IMR-90 (cell line): ENCODE data around the gene ZMAT5. TPM values are rescaled to one million over a fixed set of nuclear protein-coding genes. Genes with fewer than 3 reads are reported as not detected.

Source experiments
- ATAC-seq: fragments of 200-7000 bp; cut with Tn5 transposase; 2 replicates; pipeline ENCODE4 v1.9.1; 2020; ENCODE audit warnings: low read depth, mild to moderate bottlenecking, moderate library complexity
- BruUV-seq: library from RNA; stranded (reverse); fragments of 400-500 nt; replicated peaks from 2 replicates; lab custom pipeline; 2021; lab: Mats Ljungman, UMichigan
- CTCF ChIA-PET: fragments of 300-600 bp; formaldehyde crosslinking; extraction: SDS; loops from one replicate; lab custom pipeline; 2021; ENCODE audit warnings: antibody characterized with exemption; lab: Yijun Ruan, JAX
- POLR2A ChIA-PET: fragments of 300-600 bp; sonication (Branson Sonifier 250); formaldehyde crosslinking; loops from one replicate; lab custom pipeline; 2022; ENCODE audit warnings: antibody characterized with exemption; ENCODE audit not compliant: unreplicated experiment; lab: Charles Lee
- DNase-seq: peaks from one replicate; pipeline ENCODE4 v3.0.0; 2013
- H2AFZ ChIP-seq: replicated peaks from 2 replicates; pipeline ENCODE3; 2013; ENCODE audit warnings: low read length, mild to moderate bottlenecking; ENCODE audit not compliant: poor library complexity
- H2AK5ac ChIP-seq: 2 replicates; pipeline ENCODE4 v1.6.1; 2013; ENCODE audit warnings: low read depth, low read length, inconsistent platforms
- H2AK9ac ChIP-seq: replicated peaks from 2 replicates; pipeline ENCODE3; 2013; ENCODE audit warnings: mild to moderate bottlenecking, low read depth, low read length, moderate library complexity; ENCODE audit not compliant: poor library complexity
- H2BK120ac ChIP-seq: 2 replicates; pipeline ENCODE4 v1.6.1; 2013; ENCODE audit warnings: low read depth, low read length, inconsistent platforms
- H2BK15ac ChIP-seq: 3 replicates; pipeline ENCODE4 v1.6.1; 2013; ENCODE audit warnings: low read depth, low read length, inconsistent platforms
- H2BK20ac ChIP-seq: 2 replicates; pipeline ENCODE4 v1.6.1; 2013; ENCODE audit warnings: low read depth, mild to moderate bottlenecking, inconsistent platforms, low read length, moderate library complexity
- H2BK5ac ChIP-seq: 2 replicates; pipeline ENCODE4 v1.6.1; 2013; ENCODE audit warnings: mild to moderate bottlenecking, low read depth, low read length, inconsistent platforms; ENCODE audit not compliant: poor library complexity, severe bottlenecking
- H3K14ac ChIP-seq: replicated peaks from 2 replicates; pipeline ENCODE4 v1.6.1; 2013; ENCODE audit warnings: low read depth, low read length, inconsistent platforms
- H3K18ac ChIP-seq: 2 replicates; pipeline ENCODE4 v1.6.1; 2013; ENCODE audit warnings: low read depth, low read length, control low read depth
- H3K23ac ChIP-seq: 2 replicates; pipeline ENCODE4 v1.6.1; 2013; ENCODE audit warnings: low read depth, low read length, inconsistent platforms
- H3K27ac ChIP-seq: 2 replicates; pipeline ENCODE4 v1.5.1; 2013; ENCODE audit warnings: mild to moderate bottlenecking, control low read depth, low read length; ENCODE audit not compliant: insufficient read depth
- H3K27me3 ChIP-seq: 2 replicates; pipeline ENCODE4 v1.6.1; 2013; ENCODE audit warnings: low read length; ENCODE audit not compliant: control insufficient read depth, insufficient read depth
- H3K36me3 ChIP-seq: 2 replicates; pipeline ENCODE4 v1.6.1; 2013; ENCODE audit warnings: low read length, mixed read lengths; ENCODE audit not compliant: control insufficient read depth, insufficient read depth
- H3K4ac ChIP-seq: 2 replicates; pipeline ENCODE4 v1.6.1; 2013; ENCODE audit warnings: low read depth, low read length, inconsistent platforms
- H3K4me1 ChIP-seq: 2 replicates; pipeline ENCODE4 v1.6.1; 2013; ENCODE audit warnings: low read length, mixed read lengths; ENCODE audit not compliant: control insufficient read depth, insufficient read depth
- H3K4me2 ChIP-seq: 2 replicates; pipeline ENCODE4 v1.6.1; 2013; ENCODE audit warnings: low read depth, mild to moderate bottlenecking, control low read depth, low read length, moderate library complexity
- H3K4me3 ChIP-seq: 2 replicates; pipeline ENCODE4 v1.5.1; 2013; ENCODE audit warnings: low read depth, mild to moderate bottlenecking, control low read depth, low read length, moderate library complexity; ENCODE audit not compliant: insufficient read depth
- H3K56ac ChIP-seq: 2 replicates; pipeline ENCODE4 v1.6.1; 2013; ENCODE audit warnings: low read length, inconsistent platforms; ENCODE audit not compliant: insufficient read depth; ENCODE audit errors: extremely low read depth
- H3K79me1 ChIP-seq, 2 experiments: 2 replicates each; pipeline ENCODE4 v1.6.1; 2013; ENCODE audit warnings: low read length in 2 of 2, inconsistent platforms in 1 of 2, low read depth in 1 of 2
- H3K9ac ChIP-seq: 2 replicates; pipeline ENCODE4 v1.6.1; 2013; ENCODE audit warnings: low read depth, low read length, control low read depth
- H3K9me1 ChIP-seq: 2 replicates; pipeline ENCODE4 v1.6.1; 2013; ENCODE audit warnings: low read length, inconsistent platforms; ENCODE audit not compliant: insufficient read depth
- H3K9me3 ChIP-seq: 2 replicates; pipeline ENCODE4 v1.6.1; 2013; ENCODE audit warnings: low read length; ENCODE audit not compliant: control insufficient read depth, insufficient read depth
- H4K20me1 ChIP-seq: 2 replicates; pipeline ENCODE4 v1.6.1; 2013; ENCODE audit warnings: low read length, inconsistent platforms; ENCODE audit not compliant: insufficient read depth
- H4K5ac ChIP-seq: 2 replicates; pipeline ENCODE4 v1.6.1; 2013; ENCODE audit warnings: mild to moderate bottlenecking, low read depth, low read length, control low read depth
- H4K8ac ChIP-seq, 2 experiments: 2 replicates each; pipeline ENCODE4 v1.6.1; 2013; ENCODE audit warnings: low read depth in 2 of 2, low read length in 2 of 2, control low read depth in 1 of 2, inconsistent platforms in 1 of 2
- H4K91ac ChIP-seq: 2 replicates; pipeline ENCODE4 v1.6.1; 2013; ENCODE audit warnings: low read depth, low read length, inconsistent platforms; ENCODE audit not compliant: insufficient read depth
- FOS ChIP-seq: fragments of 150-350 bp; IDR thresholded peaks from 2 replicates; pipeline ENCODE4 v1.6.1; 2016; ENCODE audit warnings: low read depth, low read length
- MAZ ChIP-seq: IDR thresholded peaks from 2 replicates; pipeline ENCODE4 v1.6.1; 2012; ENCODE audit warnings: low read depth, mild to moderate bottlenecking, low read length, improper control_type of control experiment, moderate library complexity, borderline replicate concordance
- MXI1 ChIP-seq: IDR thresholded peaks from 2 replicates; pipeline ENCODE4 v1.6.1; 2012; ENCODE audit warnings: low read depth, mild to moderate bottlenecking, low read length, moderate library complexity, borderline replicate concordance
- NFE2L2 ChIP-seq: fragments of 150-350 bp; IDR thresholded peaks from 2 replicates; pipeline ENCODE4 v1.6.1; 2016; ENCODE audit warnings: low read depth, mild to moderate bottlenecking, low read length
- RFX5 ChIP-seq: IDR thresholded peaks from 2 replicates; pipeline ENCODE4 v1.8.0; 2012; ENCODE audit warnings: low read depth, mild to moderate bottlenecking, low read length, moderate library complexity
- WGBS, 2 experiments: methylation state at CpG; one replicate each; pipeline versions ENCODE4 v1.1.5 to v1.1.7; 2013; ENCODE audit warnings: missing lambda C conversion rate in 2 of 2; ENCODE audit not compliant: insufficient read length in 1 of 2; ENCODE audit errors: extremely low coverage in 2 of 2; 5-methylcytosine and 5-hydroxymethylcytosine counted together
- dilution Hi-C: fragments of 300-500 bp; cut with HindIII; formaldehyde crosslinking; loops from one replicate; pipeline ENCODE4 v1.14.3; 2018; ENCODE audit warnings: low sequenced_read_pairs; ENCODE audit not compliant: unreplicated experiment
- in situ Hi-C: fragments of 300-500 bp; cut with MboI; formaldehyde crosslinking; loops from 3 replicates; pipeline ENCODE4 v1.14.3; 2019; ENCODE audit warnings: low sequenced_read_pairs, inconsistent platforms, mixed read lengths
- intact Hi-C: fragments of 100-400 bp; cut with micrococcal nuclease; formaldehyde crosslinking; loops from 2 replicates; pipeline ENCODE4 v1.10.0; 2022
- polyA plus RNA-seq, 3 experiments: library from polyadenylated mRNA; depleted of rRNA; stranded (reverse); fragments of >200 nt; gene quantifications; 2 replicates each; pipeline ENCODE4 v1.2.3, GENCODE V29; 2012; ENCODE audit warnings: low replicate concordance in 1 of 3
- total RNA-seq: library from RNA; depleted of rRNA; stranded (reverse); fragments of >200 nt; gene quantifications from 2 replicates; pipeline ENCODE4 v1.2.3, GENCODE V29; 2012

ZMAT5 gene
- total and polyA plus RNA-seq, 2 of the 4 experiments (the other 2 are of a cell fraction): 21.7 to 31.8 TPM

DNA sequence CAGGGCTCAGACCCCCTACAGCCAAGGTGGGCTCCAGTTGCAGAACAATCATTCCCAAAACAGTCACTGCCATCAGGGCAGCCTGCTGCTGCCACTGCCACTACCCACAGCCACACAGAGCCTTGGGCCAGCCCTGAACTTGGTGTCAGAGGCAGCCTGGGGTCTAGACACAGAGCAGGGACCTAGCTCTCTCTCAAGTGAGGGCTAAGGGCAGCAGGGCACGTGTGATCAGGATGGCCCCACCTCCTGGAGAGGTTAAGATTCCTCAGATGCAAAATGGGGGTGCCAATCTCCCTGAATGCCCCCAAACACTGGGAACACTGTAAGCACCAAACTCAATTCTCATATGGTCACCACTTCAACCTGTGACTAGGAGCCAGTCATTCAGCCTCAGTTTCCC is 31.4 kb downstream of the ZMAT5 start:
- H3K4me1 ChIP-seq: no peaks in the 10 kb centered on the region
- ATAC-seq (no peak), DNase-seq (no peak)
- no peak overlapping the region for H3K56ac ChIP-seq
- peak overlapping the region; percentile 11 for H2AFZ ChIP-seq
- no peak overlapping the region for H3K23ac ChIP-seq
- no peak overlapping the region for H4K5ac ChIP-seq
- no peak overlapping the region for H4K8ac ChIP-seq
- dilution Hi-C loops: no loop called here
- no TSS peak for BruUV-seq
- H4K91ac ChIP-seq: no peak overlapping the region
- no peak overlapping the region for H2BK5ac ChIP-seq
- H3K14ac ChIP-seq: no peak overlapping the region
- H3K79me1 ChIP-seq: no peaks in the 10 kb centered on the region
- H2AK9ac ChIP-seq: no peak overlapping the region
- H3K9me1 ChIP-seq: no peaks in the 10 kb centered on the region
- no peak for TF ChIP-seq RFX5
- no peak for TF ChIP-seq NFE2L2
- no peak for TF ChIP-seq MAZ
- no peak for TF ChIP-seq MXI1
- TF ChIP-seq FOS: no peak
- ChIA-PET CTCF (no interaction called here), POLR2A (no interaction called here)
- H2BK20ac ChIP-seq: no peak overlapping the region
- H3K4me2 ChIP-seq: no peak overlapping the region
- no peaks in the 10 kb centered on the region for H3K27me3 ChIP-seq
- intact Hi-C loops: no loop called here
- H3K27ac ChIP-seq: no peak overlapping the region
- no CpG with 5 or more reads among the region's 1 CpG for WGBS, 2 experiments
- H2BK15ac ChIP-seq: no peak overlapping the region
- no peak overlapping the region for H3K18ac ChIP-seq
- no peak overlapping the region for H3K9ac ChIP-seq
- H3K36me3 ChIP-seq: peaks cover 16% of the 10 kb centered on the region
- H3K4me3 ChIP-seq: no peak overlapping the region
- no peaks in the 10 kb centered on the region for H3K9me3 ChIP-seq
- H2AK5ac ChIP-seq: no peak overlapping the region
- no peak overlapping the region for H2BK120ac ChIP-seq
- in situ Hi-C loops: no loop called here
- H3K4ac ChIP-seq: no peak overlapping the region
- H4K20me1 ChIP-seq: no peaks in the 10 kb centered on the region
